Measurements from ENCODE around the gene YJEFN3.

Gene YJEFN3

GRCh38 chr19:19528721-19529490 lies at the start of gene YJEFN3:
Gene YJEFN3, plus strand, starts transcription at chr19:19528911. Its CDS starts 22 bp downstream, at chr19:19528933.
- no peak for DNase-seq (ENCODE audit: low spot score)

GRCh38 chr19:19480688-19481087 lies 48.0 kb upstream of the YJEFN3 start:
- DNase-seq (ENCODE audit: low spot score), result no peak

GRCh38 chr19:19482809-19483596 lies 45.7 kb upstream of the YJEFN3 start:
- DNase-seq (ENCODE audit: low spot score), result no peak

- DNase-seq (ENCODE audit: low spot score), result no peak
These were observed 43.3 kb upstream of the YJEFN3 start for GRCh38 chr19:19485161-19485997.

GRCh38 chr19:19485998-19486290 lies 42.8 kb upstream of the YJEFN3 start:
- DNase-seq (ENCODE audit: low spot score), result no peak

- DNase-seq (ENCODE audit: low spot score), result no peak
These were observed 42.2 kb upstream of the YJEFN3 start for GRCh38 chr19:19486343-19487076.

- no peak for DNase-seq (ENCODE audit: low spot score)
These were observed 41.4 kb upstream of the YJEFN3 start for GRCh38 chr19:19487077-19487949.

GRCh38 chr19:19487950-19488874 lies 40.5 kb upstream of the YJEFN3 start:
- DNase-seq (ENCODE audit: low spot score), result no peak

- peak; percentile 87 for DNase-seq (ENCODE audit: low spot score)
These were observed 39.6 kb upstream of the YJEFN3 start for GRCh38 chr19:19488875-19489690.

GRCh38 chr19:19489804-19490204 lies 38.9 kb upstream of the YJEFN3 start:
- DNase-seq (ENCODE audit: low spot score), result no peak

- peak; percentile 88 for DNase-seq (ENCODE audit: low spot score)
These were observed 38.3 kb upstream of the YJEFN3 start for GRCh38 chr19:19490214-19490968.

GRCh38 chr19:19491321-19492025 lies 37.2 kb upstream of the YJEFN3 start:
- DNase-seq (ENCODE audit: low spot score), result no peak

GRCh38 chr19:19492026-19492610 lies 36.6 kb upstream of the YJEFN3 start:
- DNase-seq (ENCODE audit: low spot score), result no peak

- no peak for DNase-seq (ENCODE audit: low spot score)
These were observed 34.7 kb upstream of the YJEFN3 start for GRCh38 chr19:19493841-19494546.

GRCh38 chr19:19495614-19496603 lies 32.8 kb upstream of the YJEFN3 start:
- no peak for DNase-seq (ENCODE audit: low spot score)
